Hippocampal formation (tissue), 2 donors: ENCODE results near the gene FAM131A.
A peak's percentile ranks its signal among the peaks of the same experiment; 100 is the strongest.

ENCODE experiments used
- DNase-seq, 2 donors: peaks; one replicate each; lab custom pipeline; 2025; lab: John Stamatoyannopoulos, UW

FAM131A gene

GRCh38 chr3:184357248-184358123 lies 20.1 kb downstream of the FAM131A start:
- DNase-seq, result no peak

- no peak for DNase-seq
These were observed 20.8 kb downstream of the FAM131A start for GRCh38 chr3:184358124-184358767.

GRCh38 chr3:184358921-184359350 lies 21.5 kb downstream of the FAM131A start:
- DNase-seq, result no peak

- DNase-seq, result peak; percentile 76 to 77
These were observed 22.2 kb downstream of the FAM131A start for GRCh38 chr3:184359610-184360009.

GRCh38 chr3:184360070-184360928 lies 22.9 kb downstream of the FAM131A start:
- peak; percentile 39 to 76 for DNase-seq

- DNase-seq, result no peak
These were observed 23.6 kb downstream of the FAM131A start for GRCh38 chr3:184360929-184361531.

- peak; percentile 61 to 71 for DNase-seq
These were observed 24.1 kb downstream of the FAM131A start, which contains the start of the genes CLCN2 and POLR2H for GRCh38 chr3:184361532-184361931. Gene CLCN2 (minus strand): TSS chr3:184361605. CDS start chr3:184361479, 126 bp downstream. Gene POLR2H (plus strand): TSS chr3:184361710. CDS start chr3:184363493, 1,783 bp downstream.

GRCh38 chr3:184361932-184362667 lies 24.7 kb downstream of the FAM131A start:
- DNase-seq, result peak; percentile 82 to 85

- peak; percentile 90 to 94 for DNase-seq
These were observed 25.5 kb downstream of the FAM131A start for GRCh38 chr3:184362668-184363546.

GRCh38 chr3:184366619-184367289 lies 29.4 kb downstream of the FAM131A start:
- no peak for DNase-seq

GRCh38 chr3:184368116-184368515 lies 30.7 kb downstream of the FAM131A start:
- no peak for DNase-seq

- DNase-seq, result peak in 1 of 2 donors; percentile 19
These were observed 31.3 kb downstream of the FAM131A start for GRCh38 chr3:184368586-184369183.

- DNase-seq, result peak; percentile 73 to 81
These were observed 34.2 kb downstream of the FAM131A start for GRCh38 chr3:184371570-184372018.

GRCh38 chr3:184372296-184372821 lies 35.0 kb downstream of the FAM131A start:
- no peak for DNase-seq

- DNase-seq, result no peak
These were observed 35.5 kb downstream of the FAM131A start for GRCh38 chr3:184372911-184373310.

GRCh38 chr3:184373422-184373821 lies 36.0 kb downstream of the FAM131A start:
- no peak for DNase-seq

- DNase-seq, result no peak
These were observed 38.5 kb downstream of the FAM131A start for GRCh38 chr3:184375747-184376461.

GRCh38 chr3:184377374-184377773 lies 40.0 kb downstream of the FAM131A start:
- DNase-seq, result no peak
